Uterus (tissue), 2 donors: Measurements from ENCODE around the gene SCAPER.

ENCODE experiments used
- POLR2A ChIP-seq, 2 donors: fragments of 450-650 bp; IDR thresholded peaks; one replicate each; pipeline ENCODE4 v1.6.1; 2016; ENCODE audit warnings: antibody characterized with exemption in 2 of 2, mild to moderate bottlenecking in 1 of 2, moderate library complexity in 1 of 2
- TF ChIP-seq, protein P1 (sequence below), 4 experiments: fragments of 200-600 bp in 2 of 4; fragments of 450-650 bp in 2 of 4; sonication (generic) in 2 of 4; IDR thresholded peaks; one replicate each; pipeline ENCODE4 v1.5.1; 2016 to 2019; ENCODE audit warnings: antibody characterized with exemption in 4 of 4, mild to moderate bottlenecking in 2 of 4, moderate library complexity in 1 of 4

DNA sequence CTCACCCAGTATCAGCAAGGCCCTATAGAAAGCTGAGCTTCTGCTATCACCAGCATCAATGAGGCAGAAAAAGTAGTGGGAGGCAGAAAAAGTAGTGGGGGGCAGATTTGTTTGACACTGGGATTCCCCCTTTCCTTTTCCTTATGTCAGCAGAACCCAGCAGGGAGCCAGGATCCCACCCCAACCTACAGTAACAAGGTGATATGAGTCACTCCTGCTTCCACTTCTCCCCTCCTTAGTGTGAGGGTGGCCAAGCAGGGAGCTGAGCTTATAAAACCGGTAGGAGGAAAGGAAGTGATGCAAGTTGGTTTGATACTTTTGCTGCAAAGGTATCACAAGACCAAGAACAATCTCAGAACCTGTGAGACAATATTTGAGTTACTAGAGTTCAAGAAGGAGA lies 128.7 kb downstream of the SCAPER start:
- TF ChIP-seq, protein P1, sequence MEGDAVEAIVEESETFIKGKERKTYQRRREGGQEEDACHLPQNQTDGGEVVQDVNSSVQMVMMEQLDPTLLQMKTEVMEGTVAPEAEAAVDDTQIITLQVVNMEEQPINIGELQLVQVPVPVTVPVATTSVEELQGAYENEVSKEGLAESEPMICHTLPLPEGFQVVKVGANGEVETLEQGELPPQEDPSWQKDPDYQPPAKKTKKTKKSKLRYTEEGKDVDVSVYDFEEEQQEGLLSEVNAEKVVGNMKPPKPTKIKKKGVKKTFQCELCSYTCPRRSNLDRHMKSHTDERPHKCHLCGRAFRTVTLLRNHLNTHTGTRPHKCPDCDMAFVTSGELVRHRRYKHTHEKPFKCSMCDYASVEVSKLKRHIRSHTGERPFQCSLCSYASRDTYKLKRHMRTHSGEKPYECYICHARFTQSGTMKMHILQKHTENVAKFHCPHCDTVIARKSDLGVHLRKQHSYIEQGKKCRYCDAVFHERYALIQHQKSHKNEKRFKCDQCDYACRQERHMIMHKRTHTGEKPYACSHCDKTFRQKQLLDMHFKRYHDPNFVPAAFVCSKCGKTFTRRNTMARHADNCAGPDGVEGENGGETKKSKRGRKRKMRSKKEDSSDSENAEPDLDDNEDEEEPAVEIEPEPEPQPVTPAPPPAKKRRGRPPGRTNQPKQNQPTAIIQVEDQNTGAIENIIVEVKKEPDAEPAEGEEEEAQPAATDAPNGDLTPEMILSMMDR (IDR thresholded peaks at IDR 0.05): no peak
- no peak for TF ChIP-seq POLR2A (IDR thresholded peaks at IDR 0.05)
